ENCODE measurements around the gene EXD3. TPM values are rescaled to one million over a fixed set of nuclear protein-coding genes. Genes with fewer than 3 reads are reported as not detected.

Gene EXD3
- total and polyA plus RNA-seq, 2 donors (not counting 1 experiment from before 2014, with no cell fraction given), result 2.6 to 13.0 TPM

GRCh38 chr9:137393176-137394150 lies 29.5 kb downstream of the EXD3 start:
- H3K27me3 ChIP-seq (ENCODE audit: control insufficient read depth, insufficient read depth, low read length), result no peaks in the 10 kb centered on the region
- TF ChIP-seq EZH2 (IDR thresholded peaks at IDR 0.05; ENCODE audit: low read length, missing control alignments) (no peak), CTCF (conservative IDR thresholded peaks at IDR 0.05 in 1 of 2, IDR thresholded peaks at IDR 0.05 in 1 of 2; ENCODE audit: low read depth in 1 of 2, low read length in 2 of 2) (no peak)
- H3K9ac ChIP-seq (ENCODE audit: insufficient read depth, low read length), result no peak overlapping the region
- H4K20me1 ChIP-seq (ENCODE audit: control insufficient read depth, extremely low read depth, insufficient read depth, low read length), result no peaks in the 10 kb centered on the region
- no peak for DNase-seq (ENCODE audit: low read depth in 2 of 2)
- H3K27ac ChIP-seq (ENCODE audit: insufficient read depth, low read length), result no peak overlapping the region
- no peaks in the 10 kb centered on the region for H3K79me2 ChIP-seq (ENCODE audit: control insufficient read depth, insufficient read depth, low read length)
- H3K36me3 ChIP-seq (ENCODE audit: control insufficient read depth, insufficient read depth, low read length), result no peaks in the 10 kb centered on the region
- no peaks in the 10 kb centered on the region for H3K4me1 ChIP-seq (ENCODE audit: control insufficient read depth, extremely low read depth, insufficient read depth, low read length)
- no peak overlapping the region for H3K4me3 ChIP-seq (replicated peaks in 1 of 4; ENCODE audit: control extremely low read depth in 1 of 4, insufficient read depth in 1 of 4, low read depth in 3 of 4, low read length in 4 of 4)
- H3K4me2 ChIP-seq (ENCODE audit: extremely low read depth, insufficient read depth, low read length), result no peak overlapping the region
- no peak overlapping the region for H2AFZ ChIP-seq (ENCODE audit: low read length)
- no peaks in the 10 kb centered on the region for H3K9me3 ChIP-seq (ENCODE audit: control insufficient read depth, insufficient read depth, low read depth, low read length)

- TF ChIP-seq CTCF (conservative IDR thresholded peaks at IDR 0.05 in 1 of 2, IDR thresholded peaks at IDR 0.05 in 1 of 2; ENCODE audit: low read depth in 1 of 2, low read length in 2 of 2) (no peak), EZH2 (IDR thresholded peaks at IDR 0.05; ENCODE audit: low read length, missing control alignments) (no peak)
- no peaks in the 10 kb centered on the region for H4K20me1 ChIP-seq (ENCODE audit: control insufficient read depth, extremely low read depth, insufficient read depth, low read length)
- no peak overlapping the region for H3K4me3 ChIP-seq (replicated peaks in 1 of 4; ENCODE audit: control extremely low read depth in 1 of 4, insufficient read depth in 1 of 4, low read depth in 3 of 4, low read length in 4 of 4)
- H3K27ac ChIP-seq (ENCODE audit: insufficient read depth, low read length), result no peak overlapping the region
- H3K27me3 ChIP-seq (ENCODE audit: control insufficient read depth, insufficient read depth, low read length), result no peaks in the 10 kb centered on the region
- no peak overlapping the region for H2AFZ ChIP-seq (ENCODE audit: low read length)
- no peaks in the 10 kb centered on the region for H3K79me2 ChIP-seq (ENCODE audit: control insufficient read depth, insufficient read depth, low read length)
- no peaks in the 10 kb centered on the region for H3K36me3 ChIP-seq (ENCODE audit: control insufficient read depth, insufficient read depth, low read length)
- no peak overlapping the region for H3K9ac ChIP-seq (ENCODE audit: insufficient read depth, low read length)
- no peaks in the 10 kb centered on the region for H3K9me3 ChIP-seq (ENCODE audit: control insufficient read depth, insufficient read depth, low read depth, low read length)
- no peak overlapping the region for H3K4me2 ChIP-seq (ENCODE audit: extremely low read depth, insufficient read depth, low read length)
- DNase-seq (ENCODE audit: low read depth in 2 of 2), result no peak
- H3K4me1 ChIP-seq (ENCODE audit: control insufficient read depth, extremely low read depth, insufficient read depth, low read length), result no peaks in the 10 kb centered on the region
Measured at GRCh38 chr9:137392232-137393007, 30.5 kb downstream of the EXD3 start.

GRCh38 chr9:137391411-137391754 lies 31.6 kb downstream of the EXD3 start:
- Histone ChIP-seq H3K9me3 (ENCODE audit: control insufficient read depth, insufficient read depth, low read depth, low read length) (no peaks in the 10 kb centered on the region), H3K4me2 (ENCODE audit: extremely low read depth, insufficient read depth, low read length) (no peak overlapping the region), H2AFZ (ENCODE audit: low read length) (no peak overlapping the region), H3K79me2 (ENCODE audit: control insufficient read depth, insufficient read depth, low read length) (no peaks in the 10 kb centered on the region), H3K36me3 (ENCODE audit: control insufficient read depth, insufficient read depth, low read length) (no peaks in the 10 kb centered on the region), H3K4me3 (replicated peaks in 1 of 4; ENCODE audit: control extremely low read depth in 1 of 4, insufficient read depth in 1 of 4, low read depth in 3 of 4, low read length in 4 of 4) (no peak overlapping the region), H3K9ac (ENCODE audit: insufficient read depth, low read length) (no peak overlapping the region), H3K27me3 (ENCODE audit: control insufficient read depth, insufficient read depth, low read length) (no peaks in the 10 kb centered on the region), H4K20me1 (ENCODE audit: control insufficient read depth, extremely low read depth, insufficient read depth, low read length) (no peaks in the 10 kb centered on the region), H3K27ac (ENCODE audit: insufficient read depth, low read length) (no peak overlapping the region), H3K4me1 (ENCODE audit: control insufficient read depth, extremely low read depth, insufficient read depth, low read length) (no peaks in the 10 kb centered on the region)
- TF ChIP-seq CTCF (conservative IDR thresholded peaks at IDR 0.05 in 1 of 2, IDR thresholded peaks at IDR 0.05 in 1 of 2; ENCODE audit: low read depth in 1 of 2, low read length in 2 of 2) (no peak), EZH2 (IDR thresholded peaks at IDR 0.05; ENCODE audit: low read length, missing control alignments) (no peak)
- no peak for DNase-seq (ENCODE audit: low read depth in 2 of 2)
